Omental fat pad (tissue), 4 donors: ENCODE data around the gene COP1. TPM values are rescaled to one million over a fixed set of nuclear protein-coding genes. Genes with fewer than 3 reads are reported as not detected.
"Not testable (repeated sequence)": the region's sequence is repeated elsewhere in the genome, so short reads cannot be mapped to it uniquely, and the experiment has no call there.

Experiments
- ATAC-seq: fragments of 150-250 bp; one replicate; pipeline ENCODE4 v1.9.1; 2016; ENCODE audit warnings: mild to moderate bottlenecking, moderate library complexity; ENCODE audit not compliant: low FRiP score
- DNase-seq: peaks from one replicate; pipeline ENCODE4 v3.0.0-alpha.2; 2019; ENCODE audit warnings: low spot score
- total RNA-seq, 4 donors: library from RNA; depleted of rRNA; stranded (reverse); fragments of >200 nt; gene quantifications; one replicate each; pipeline ENCODE4 v1.1.0, GENCODE V29; 2016
- TF ChIP-seq, protein P1 (sequence below), 3 donors: fragments of 450-650 bp; IDR thresholded peaks; one replicate each; pipeline ENCODE4 v1.5.1; 2016 to 2017; ENCODE audit warnings: antibody characterized with exemption in 3 of 3, mild to moderate bottlenecking in 3 of 3, moderate library complexity in 2 of 3

The COP1 gene
- total RNA-seq, 4 donors from 2014 or later: 43.6 to 83.7 (median 50.6) TPM

DNA sequence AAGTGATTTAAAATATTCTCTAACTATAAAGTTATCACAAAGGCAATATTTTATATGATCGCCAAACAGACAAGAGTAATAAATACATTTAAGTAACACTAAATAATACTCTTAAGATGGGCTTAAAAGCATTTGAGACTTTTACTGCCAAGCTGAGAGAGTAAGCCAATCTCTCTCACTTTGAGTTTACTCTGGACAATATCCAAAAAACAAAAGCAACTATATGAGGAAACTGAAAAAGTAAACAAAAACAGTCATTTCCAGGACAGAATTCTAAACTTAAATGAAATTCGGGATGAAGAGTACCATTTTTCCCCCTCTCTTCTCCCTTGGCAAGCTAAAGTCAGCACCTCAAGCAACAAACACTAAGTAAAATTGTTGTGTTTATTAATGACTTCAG, 173.2 kb downstream of the COP1 start:
- DNase-seq (no peak), ATAC-seq (no peak)
- TF ChIP-seq, protein P1, sequence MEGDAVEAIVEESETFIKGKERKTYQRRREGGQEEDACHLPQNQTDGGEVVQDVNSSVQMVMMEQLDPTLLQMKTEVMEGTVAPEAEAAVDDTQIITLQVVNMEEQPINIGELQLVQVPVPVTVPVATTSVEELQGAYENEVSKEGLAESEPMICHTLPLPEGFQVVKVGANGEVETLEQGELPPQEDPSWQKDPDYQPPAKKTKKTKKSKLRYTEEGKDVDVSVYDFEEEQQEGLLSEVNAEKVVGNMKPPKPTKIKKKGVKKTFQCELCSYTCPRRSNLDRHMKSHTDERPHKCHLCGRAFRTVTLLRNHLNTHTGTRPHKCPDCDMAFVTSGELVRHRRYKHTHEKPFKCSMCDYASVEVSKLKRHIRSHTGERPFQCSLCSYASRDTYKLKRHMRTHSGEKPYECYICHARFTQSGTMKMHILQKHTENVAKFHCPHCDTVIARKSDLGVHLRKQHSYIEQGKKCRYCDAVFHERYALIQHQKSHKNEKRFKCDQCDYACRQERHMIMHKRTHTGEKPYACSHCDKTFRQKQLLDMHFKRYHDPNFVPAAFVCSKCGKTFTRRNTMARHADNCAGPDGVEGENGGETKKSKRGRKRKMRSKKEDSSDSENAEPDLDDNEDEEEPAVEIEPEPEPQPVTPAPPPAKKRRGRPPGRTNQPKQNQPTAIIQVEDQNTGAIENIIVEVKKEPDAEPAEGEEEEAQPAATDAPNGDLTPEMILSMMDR (IDR thresholded peaks at IDR 0.05): no peak

DNA sequence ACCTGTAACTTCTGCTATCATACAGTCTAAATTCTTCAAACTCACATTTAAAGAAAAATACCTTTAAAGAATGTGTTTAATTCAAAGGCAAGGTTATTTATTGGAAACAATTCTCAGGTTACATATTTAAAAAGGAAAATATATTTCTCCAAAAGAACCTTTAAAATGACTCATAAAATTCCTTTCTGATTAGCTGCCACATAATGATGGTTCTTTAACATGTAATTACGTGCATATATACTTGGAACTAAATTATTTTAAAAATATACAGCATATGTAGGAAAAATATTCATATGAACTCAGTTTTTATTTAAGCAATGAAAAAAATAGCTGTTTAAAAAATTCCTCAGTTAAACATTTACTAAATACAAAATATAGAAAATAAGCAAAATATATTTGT, 173.6 kb downstream of the COP1 start:
- TF ChIP-seq, protein P1 (IDR thresholded peaks at IDR 0.05): no peak
- ATAC-seq: no peak
- no peak for DNase-seq

DNA sequence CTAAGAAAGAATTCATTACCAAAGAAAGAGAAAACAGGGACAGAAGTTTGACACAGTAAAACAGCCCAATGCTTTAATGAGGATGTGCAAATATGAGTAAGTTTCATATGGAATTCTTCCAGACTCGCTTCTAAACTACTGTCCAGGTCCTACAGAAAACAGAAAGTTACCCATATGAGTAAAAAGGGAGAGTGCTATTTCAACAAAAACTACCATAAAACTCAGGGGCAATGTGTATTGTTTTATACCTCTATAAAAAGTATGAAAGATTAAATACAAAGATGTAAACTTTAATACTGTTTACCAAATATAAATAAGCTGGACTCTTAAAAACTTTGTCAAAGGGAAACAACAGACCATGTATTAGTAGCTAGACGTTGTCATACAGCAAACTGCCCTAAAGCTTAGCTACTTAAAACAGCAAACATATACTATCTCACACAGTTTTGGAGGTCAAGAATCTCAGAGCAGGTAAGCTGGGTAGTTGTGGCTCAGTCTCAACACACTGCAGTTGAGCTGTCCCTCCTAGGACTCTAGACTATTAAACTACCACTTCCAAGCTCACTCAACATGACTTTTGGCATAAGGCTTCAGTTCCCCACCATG, 174.9 kb downstream of the COP1 start:
- DNase-seq (no peak), ATAC-seq (no peak)
- TF ChIP-seq, protein P1 (IDR thresholded peaks at IDR 0.05): no peak

DNA sequence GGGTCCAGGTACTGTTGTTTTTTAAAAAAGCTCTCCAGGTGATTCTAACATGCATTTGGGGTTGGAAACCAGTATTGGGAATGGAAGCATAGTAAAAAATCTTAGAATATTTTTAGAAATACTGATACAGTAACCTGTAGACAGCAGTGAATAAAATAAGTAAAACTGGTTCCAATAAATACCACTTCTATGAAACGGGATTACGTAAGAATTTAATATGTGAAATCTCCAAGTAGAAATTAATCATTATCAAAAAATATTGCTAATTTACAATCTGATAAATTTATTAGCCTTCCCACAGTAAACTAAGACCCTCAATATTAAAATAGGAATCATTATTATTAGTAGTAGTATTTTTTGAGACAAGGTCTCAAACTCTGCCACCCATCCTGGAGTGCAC, 177.5 kb downstream of the COP1 start:
- no peak for DNase-seq
- ATAC-seq: no peak
- TF ChIP-seq, protein P1 (IDR thresholded peaks at IDR 0.05): no peak

DNA sequence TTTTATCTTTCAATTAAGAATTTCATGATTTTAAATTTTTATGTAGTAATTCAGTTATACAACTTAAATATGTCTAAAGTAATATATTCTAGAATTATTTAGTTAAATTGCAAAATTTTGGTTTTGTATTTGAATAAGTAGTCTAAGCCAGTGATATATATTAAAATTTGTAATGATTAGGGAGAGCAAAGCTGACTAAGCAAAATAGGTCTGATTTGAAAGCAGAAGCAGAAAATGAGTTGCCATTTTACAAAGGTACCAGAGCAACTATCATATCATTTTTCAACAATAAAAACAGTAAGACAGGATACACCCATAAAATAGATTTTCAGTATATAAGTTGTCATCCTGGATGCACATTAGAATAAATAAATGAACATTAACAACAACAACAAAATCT, 177.9 kb downstream of the COP1 start:
- TF ChIP-seq, protein P1 (IDR thresholded peaks at IDR 0.05): no peak
- DNase-seq (no peak), ATAC-seq (no peak)

DNA sequence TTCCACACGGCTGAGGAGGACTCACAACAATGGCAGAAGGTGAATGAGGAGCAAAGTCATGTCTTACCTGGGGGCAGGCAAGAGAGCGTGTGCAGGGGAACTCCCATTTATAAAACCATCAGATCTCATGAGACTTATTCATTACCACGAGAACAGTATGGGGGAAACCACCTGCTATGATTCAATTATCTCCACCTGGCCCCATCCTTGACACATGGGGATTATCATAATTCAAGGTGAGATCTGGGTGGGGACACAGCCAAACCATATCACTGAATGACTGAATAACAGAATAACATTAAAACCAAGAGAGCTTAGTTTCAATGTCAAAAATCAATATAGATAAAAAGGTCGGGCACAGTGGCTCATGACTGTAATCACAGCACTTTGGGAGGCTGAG, 179.2 kb downstream of the COP1 start:
- ATAC-seq, DNase-seq: not testable (repeated sequence)

DNA sequence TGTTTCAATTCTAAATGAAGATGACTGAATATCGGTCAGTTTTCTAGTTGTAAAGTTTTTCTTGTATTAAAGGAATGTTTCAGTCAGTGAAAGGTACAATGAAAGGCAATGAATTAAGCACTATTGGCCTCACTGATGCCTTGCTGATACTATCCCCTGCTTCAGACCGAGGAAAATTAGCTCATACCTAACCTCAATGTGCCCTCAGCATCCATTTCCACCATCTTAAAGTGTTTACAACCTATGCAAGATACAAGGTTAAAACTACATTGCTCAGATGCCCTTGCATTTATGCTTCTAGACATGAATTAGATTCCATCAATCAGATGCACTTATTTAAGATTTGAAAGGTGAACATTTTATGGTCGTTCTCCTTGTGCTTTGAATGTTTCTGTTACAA, 184.5 kb downstream of the COP1 start:
- TF ChIP-seq, protein P1 (IDR thresholded peaks at IDR 0.05): no peak
- no peak for ATAC-seq

More for the DNA sequence above, 184.5 kb downstream of the COP1 start:
- no peak for DNase-seq
